Sciatic nerve (tissue), 2 donors: ENCODE results near the gene FBXL20. TPM values are rescaled to one million over a fixed set of nuclear protein-coding genes. Genes with fewer than 3 reads are reported as not detected.

Experiments
- ATAC-seq: fragments of 200-7000 bp; cut with Tn5 transposase; one replicate; pipeline ENCODE4 v1.9.1; 2020; ENCODE audit warnings: mild to moderate bottlenecking, moderate library complexity
- DNase-seq: peaks from one replicate; pipeline ENCODE4 v3.0.0-alpha.2; 2020; ENCODE audit warnings: low spot score
- intact Hi-C: fragments of 100-400 bp; cut with DNase I; formaldehyde crosslinking; loops from one replicate; pipeline ENCODE4 v1.14.2; 2022
- total RNA-seq: library from RNA; stranded (reverse); fragmentation: NEBNext Ultra II Directional; extraction: Animal tissue kit (Norgen Biotek cat#: 25700); gene quantifications from one replicate; pipeline ENCODE4 v1.2.1, GENCODE V29; 2021
- donor health status: DM: no; HTN: no; CAD: no.
- donor health status: DM: no; HTN: no; CAD: no.

Gene FBXL20
- total RNA-seq, 1 donor from 2014 or later, result 29.1 TPM

- DNase-seq (no peak), ATAC-seq (no peak)
- intact Hi-C loops, result no loop called here
These were observed 164.9 kb downstream of the FBXL20 start for GRCh38 chr17:39236450-39236927.

GRCh38 chr17:39235555-39236449, 165.6 kb downstream of the FBXL20 start:
- DNase-seq (no peak), ATAC-seq (no peak)
- intact Hi-C loops, result no loop called here

DNA sequence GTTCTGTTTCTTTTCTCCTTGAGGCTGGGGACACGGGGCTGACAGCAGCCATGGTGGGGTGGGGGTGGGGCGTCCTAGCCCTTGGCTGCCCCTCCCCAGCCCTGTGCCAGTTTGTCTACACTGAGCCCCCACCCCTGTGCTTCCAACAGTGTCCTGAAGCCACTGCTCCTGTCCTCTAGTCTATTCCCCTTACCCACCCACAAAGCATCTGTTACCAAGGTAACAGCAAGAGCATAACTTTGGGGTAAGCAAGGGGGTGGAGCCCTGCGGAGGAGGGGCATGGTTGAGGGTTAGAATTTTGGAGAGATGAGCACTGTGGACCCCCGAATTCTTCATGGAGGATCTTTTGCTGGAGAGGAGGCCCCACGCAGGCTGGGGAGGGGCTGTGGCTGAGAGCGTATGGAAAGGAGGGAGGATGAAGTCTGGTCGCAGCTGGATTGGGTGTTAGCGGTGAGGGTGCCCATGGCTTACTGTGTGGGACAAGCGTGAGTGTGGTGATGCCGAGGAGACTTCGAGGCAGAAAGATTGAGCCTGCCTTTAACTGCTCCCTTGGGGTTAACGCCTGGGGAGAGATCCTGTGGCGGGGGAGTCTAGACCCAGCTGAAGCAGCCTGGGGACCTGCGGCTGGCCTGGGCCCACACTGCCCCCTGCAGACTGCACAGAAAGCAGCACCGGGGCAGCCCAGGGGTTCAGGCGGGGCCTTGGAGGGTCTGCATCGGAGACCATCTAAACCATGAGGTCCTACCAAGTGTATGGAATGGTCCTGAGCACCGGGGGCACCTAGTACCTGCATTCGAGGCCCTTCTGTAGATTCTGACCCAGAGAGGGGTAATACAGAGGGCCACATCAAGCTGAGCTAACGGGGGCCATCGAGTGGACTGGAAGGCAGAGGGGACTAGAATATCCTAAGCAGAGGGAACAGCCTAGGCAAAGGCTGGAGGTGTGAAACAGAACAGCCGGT, 169.6 kb downstream of the FBXL20 start:
- intact Hi-C loops, result no loop called here
- DNase-seq (no peak), ATAC-seq (peak; percentile 82)

- ATAC-seq (peak; percentile 61), DNase-seq (no peak)
- intact Hi-C loops, result no loop called here
These were observed 170.3 kb downstream of the FBXL20 start for GRCh38 chr17:39231091-39231561.

GRCh38 chr17:39230361-39230760, 171.1 kb downstream of the FBXL20 start:
- intact Hi-C loops, result no loop called here
- no peak for ATAC-seq
- DNase-seq, result no peak

GRCh38 chr17:39229274-39229913, 172.0 kb downstream of the FBXL20 start:
- intact Hi-C loops, result no loop called here
- ATAC-seq, result no peak
- no peak for DNase-seq

DNA sequence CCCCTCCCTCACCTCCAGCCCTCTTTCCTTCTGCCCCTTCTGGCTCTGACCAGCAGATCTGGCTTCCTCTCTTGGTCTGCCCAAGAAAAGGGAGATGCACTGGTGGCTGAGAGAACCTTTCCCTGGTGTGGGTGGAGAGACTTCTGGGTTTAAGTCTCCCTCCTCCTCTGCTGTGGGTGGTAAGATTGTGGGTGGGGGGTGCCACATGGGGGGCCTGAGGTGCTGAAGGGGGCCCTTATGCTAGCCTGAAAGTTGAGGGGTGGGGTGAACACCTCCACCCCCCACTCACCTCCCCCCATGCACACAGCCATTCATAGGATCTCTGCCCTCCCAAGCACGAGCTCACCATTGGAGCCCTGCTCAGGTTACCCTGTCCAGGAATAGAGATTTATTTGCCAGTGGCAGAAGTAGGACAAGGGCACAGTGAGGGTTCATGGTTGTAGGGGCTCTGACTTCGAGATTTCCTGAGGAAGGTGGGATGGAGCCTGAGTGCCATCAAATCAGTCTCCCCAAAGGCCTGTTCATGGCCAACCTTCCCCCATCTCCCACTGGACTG, 174.0 kb downstream of the FBXL20 start:
- ATAC-seq, result no peak
- intact Hi-C loops, result no loop called here
- DNase-seq, result no peak

GRCh38 chr17:39225959-39226683, 175.3 kb downstream of the FBXL20 start:
- intact Hi-C loops, result no loop called here
- peak; percentile 85 for DNase-seq

GRCh38 chr17:39225308-39225958, 176.0 kb downstream of the FBXL20 start, which contains the start of gene STAC2:
TSS of gene STAC2 (minus strand) at chr17:39225945. CDS start at chr17:39225502, 443 bp downstream.
- DNase-seq, result no peak
- ATAC-seq, result no peak
- intact Hi-C loops, result no loop called here

More at GRCh38 chr17:39225959-39226683, 175.3 kb downstream of the FBXL20 start:
- ATAC-seq, result peak; percentile 89

DNA sequence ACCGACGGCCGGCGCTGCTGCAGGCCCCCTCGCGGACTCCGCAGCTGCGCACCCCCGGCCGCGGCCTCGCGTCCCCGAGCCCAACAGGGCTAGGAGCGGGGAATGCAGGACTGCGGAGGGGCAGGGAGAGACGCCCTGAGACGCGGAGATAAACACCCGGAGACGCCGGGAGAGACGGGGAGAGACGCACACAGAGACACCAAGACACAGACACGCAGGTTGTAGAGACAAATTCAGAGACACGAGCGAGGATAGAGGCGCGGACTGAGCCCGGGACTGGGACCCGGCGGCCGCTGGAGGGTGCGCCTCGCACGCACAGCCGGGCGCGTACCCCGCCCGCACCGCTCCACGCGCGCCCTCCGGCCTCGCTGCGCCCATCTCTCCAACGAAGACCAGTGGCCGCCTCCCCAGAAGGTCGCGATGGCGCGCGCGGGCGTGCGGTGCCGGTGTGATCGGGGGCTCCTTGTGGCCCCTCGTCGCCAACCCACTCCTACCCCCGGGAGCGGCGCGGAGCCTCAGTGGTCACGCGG, 176.6 kb downstream of the FBXL20 start:
- DNase-seq (no peak), ATAC-seq (peak; percentile 33)
- intact Hi-C loops, result no loop called here

DNA sequence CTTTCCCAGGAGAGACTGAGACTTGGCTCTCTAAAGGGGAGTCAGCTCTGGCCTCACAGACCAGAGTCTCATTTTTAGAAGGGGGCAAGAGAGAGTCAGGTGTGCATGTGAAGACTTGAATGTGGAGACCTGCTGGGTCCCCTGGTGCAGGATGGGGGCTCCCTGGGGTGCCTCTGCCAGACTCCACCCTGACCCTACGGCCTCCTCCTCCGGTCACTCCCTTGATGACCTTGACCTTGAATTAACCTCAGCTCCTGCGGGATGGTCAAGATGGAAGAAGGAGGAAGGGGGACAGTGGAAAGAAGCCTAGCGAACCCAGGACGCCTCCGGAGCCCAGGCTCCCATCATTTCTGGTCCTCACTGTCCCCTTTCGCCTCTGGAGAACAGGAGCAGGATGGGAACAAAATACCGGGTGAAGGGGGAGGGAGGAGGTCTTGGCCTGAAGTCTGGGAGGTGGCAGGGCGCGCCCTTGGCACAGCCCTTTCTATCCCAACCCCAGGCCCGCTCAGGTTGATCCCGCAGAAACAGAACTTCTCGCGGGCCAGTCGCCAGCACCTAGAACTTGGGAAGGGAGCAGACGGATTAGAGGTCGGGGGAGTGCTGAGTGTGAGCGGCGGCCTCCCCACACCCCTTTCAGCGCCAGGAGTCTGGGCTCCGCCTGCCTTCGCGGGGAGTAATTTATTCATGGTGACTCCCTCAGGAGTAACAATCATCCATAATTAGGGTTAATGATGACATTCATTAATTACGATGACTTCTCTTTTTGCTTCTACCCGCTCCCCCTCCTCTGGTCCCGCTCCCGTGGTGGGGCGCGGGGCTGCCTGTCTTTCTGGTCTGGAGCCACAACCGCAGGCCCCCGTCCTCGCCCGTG, 177.3 kb downstream of the FBXL20 start:
- intact Hi-C loops, result no loop called here
- no peak for ATAC-seq
- no peak for DNase-seq

DNA sequence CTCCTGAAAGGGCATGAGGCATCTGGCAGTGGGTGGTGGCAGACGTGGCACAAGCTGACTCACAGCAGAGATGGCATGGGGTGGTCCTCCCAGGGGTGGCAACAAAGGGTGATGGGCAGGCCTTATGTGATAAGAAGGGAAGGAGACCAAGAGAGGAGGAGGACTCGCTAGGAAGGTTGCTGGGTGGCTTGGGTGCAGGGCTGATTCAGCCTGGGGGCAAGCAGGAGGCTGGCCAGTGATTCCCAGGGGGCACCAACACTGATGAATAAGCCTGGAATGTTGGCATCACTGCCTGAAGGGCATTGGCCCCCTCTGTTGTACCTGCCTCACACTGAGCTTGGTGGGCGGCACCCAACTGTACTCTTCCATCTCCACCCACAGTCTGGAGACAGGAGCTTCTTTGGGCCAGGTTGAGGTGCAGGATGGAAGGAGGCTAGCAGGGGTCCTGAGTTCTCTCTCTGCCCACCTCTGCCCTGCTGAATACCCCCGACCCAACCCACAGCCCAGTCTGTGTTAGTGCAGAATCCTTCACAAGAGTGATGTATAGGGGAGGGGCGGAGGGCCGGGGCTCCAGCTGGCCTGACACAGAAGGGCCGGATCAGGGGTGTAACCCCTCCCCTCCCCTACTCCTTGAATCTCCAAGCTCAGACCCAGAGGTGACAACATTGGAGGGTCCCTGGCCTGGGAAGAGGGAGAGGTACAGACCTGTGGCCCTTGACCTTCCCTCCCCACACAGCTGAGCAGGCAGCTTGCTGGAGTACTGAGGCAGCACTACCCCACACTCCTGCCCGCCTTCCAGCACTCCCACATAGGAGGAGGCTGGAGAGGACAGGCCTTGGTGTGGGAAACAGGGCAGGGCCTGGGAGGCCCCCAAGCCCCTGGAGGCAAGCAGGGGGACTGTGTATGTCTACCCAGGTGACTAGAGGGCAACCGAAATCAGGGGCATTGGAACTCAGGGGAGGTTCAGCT, 178.3 kb downstream of the FBXL20 start:
- ATAC-seq, result no peak
- intact Hi-C loops, result no loop called here
- no peak for DNase-seq

DNA sequence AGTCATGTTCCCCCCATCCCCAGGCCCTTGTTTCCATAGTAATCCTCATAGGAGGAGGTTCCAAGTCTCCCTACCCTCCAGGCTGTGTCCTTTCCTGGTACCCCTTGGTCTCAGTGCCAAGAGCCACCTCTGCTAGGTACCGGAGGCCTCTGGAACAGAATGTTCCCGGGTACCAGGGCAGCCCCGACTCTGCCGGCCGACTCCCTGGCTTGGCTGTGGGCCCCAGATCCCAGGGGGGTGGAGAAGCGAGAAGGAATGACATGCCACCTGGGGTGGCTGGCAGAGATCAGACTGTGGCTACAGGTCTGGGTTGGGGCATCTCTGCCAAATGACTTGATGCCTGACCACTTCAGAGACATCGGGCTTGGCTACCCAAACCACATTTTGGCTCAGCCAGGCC, 179.3 kb downstream of the FBXL20 start:
- ATAC-seq (no peak), DNase-seq (no peak)
- intact Hi-C loops, result no loop called here

DNA sequence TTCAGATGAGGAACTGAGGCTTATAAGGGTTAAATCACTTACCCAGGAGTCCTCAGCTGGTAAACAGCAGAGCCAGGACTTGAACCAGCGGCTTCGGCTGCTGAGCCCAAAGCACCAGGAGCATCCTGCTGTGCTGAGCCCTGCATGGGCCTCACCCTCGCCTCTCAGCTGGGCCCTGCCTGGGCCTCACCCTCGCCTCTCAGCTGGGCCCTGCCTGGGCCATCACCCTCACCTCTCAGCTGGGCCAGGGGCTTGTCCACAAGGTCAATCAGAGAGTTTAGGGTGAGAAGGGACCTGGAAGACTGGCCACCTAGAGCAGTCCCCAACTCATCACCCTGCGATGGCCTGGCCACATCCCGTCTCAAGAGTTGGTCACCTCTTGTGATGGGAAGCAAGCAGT, 179.9 kb downstream of the FBXL20 start:
- DNase-seq (no peak), ATAC-seq (no peak)
- intact Hi-C loops, result no loop called here

- ATAC-seq (no peak), DNase-seq (no peak)
- intact Hi-C loops, result no loop called here
These were observed 181.7 kb downstream of the FBXL20 start for GRCh38 chr17:39219647-39220154.
